ENCODE data around the gene SLC22A16.

DNA sequence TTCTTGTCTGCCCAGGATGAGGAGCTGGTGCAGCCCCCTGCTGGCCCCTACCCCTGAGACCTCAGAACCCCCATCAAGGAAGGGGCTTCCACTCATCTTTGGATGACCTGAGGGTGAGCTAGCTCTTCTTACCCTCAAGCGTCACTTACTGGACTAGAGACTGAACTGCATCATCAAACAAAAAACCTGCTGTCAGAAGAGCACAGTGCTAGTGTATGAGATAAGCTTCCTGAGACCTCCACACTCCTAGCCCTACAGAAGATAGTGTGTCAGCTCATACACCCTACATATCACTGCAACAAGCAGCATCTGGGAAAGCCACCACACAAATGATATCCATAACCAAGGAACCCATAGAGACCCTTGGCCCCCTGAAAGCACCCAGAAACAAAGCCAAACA, 15.0 kb downstream of the SLC22A16 start:
- TF ChIP-seq, protein P1, sequence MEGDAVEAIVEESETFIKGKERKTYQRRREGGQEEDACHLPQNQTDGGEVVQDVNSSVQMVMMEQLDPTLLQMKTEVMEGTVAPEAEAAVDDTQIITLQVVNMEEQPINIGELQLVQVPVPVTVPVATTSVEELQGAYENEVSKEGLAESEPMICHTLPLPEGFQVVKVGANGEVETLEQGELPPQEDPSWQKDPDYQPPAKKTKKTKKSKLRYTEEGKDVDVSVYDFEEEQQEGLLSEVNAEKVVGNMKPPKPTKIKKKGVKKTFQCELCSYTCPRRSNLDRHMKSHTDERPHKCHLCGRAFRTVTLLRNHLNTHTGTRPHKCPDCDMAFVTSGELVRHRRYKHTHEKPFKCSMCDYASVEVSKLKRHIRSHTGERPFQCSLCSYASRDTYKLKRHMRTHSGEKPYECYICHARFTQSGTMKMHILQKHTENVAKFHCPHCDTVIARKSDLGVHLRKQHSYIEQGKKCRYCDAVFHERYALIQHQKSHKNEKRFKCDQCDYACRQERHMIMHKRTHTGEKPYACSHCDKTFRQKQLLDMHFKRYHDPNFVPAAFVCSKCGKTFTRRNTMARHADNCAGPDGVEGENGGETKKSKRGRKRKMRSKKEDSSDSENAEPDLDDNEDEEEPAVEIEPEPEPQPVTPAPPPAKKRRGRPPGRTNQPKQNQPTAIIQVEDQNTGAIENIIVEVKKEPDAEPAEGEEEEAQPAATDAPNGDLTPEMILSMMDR (IDR thresholded peaks at IDR 0.05 in 2 of 3, conservative IDR thresholded peaks at IDR 0.05 in 1 of 3; ENCODE audit: control insufficient read depth in 2 of 3, extremely low read depth in 1 of 3, insufficient read depth in 1 of 3, low read depth in 3 of 3, low read length in 3 of 3) = no peak
- TF ChIP-seq ZNF274 (IDR thresholded peaks at IDR 0.05; ENCODE audit: insufficient read depth, insufficient read length) (no peak), POLR2A (IDR thresholded peaks at IDR 0.05; ENCODE audit: low read depth, low read length) (no peak), EZH2 (IDR thresholded peaks at IDR 0.05; ENCODE audit: borderline replicate concordance, control insufficient read depth, low read depth, low read length) (no peak), TAF1 (IDR thresholded peaks at IDR 0.05; ENCODE audit: borderline replicate concordance, low read depth, low read length) (no peak), BACH1 (IDR thresholded peaks at IDR 0.05; ENCODE audit: borderline replicate concordance) (no peak), PML (IDR thresholded peaks at IDR 0.05; ENCODE audit: low read length) (no peak), FOXM1 (IDR thresholded peaks at IDR 0.05; ENCODE audit: low read depth, low read length) (no peak), CHD1 (IDR thresholded peaks at IDR 0.05; ENCODE audit: low read depth, low read length) (no peak), STAT3 (IDR thresholded peaks at IDR 0.05; ENCODE audit: low read depth, low read length) (no peak), JUNB (IDR thresholded peaks at IDR 0.05) (no peak)
- TF ChIP-seq, protein P2, sequence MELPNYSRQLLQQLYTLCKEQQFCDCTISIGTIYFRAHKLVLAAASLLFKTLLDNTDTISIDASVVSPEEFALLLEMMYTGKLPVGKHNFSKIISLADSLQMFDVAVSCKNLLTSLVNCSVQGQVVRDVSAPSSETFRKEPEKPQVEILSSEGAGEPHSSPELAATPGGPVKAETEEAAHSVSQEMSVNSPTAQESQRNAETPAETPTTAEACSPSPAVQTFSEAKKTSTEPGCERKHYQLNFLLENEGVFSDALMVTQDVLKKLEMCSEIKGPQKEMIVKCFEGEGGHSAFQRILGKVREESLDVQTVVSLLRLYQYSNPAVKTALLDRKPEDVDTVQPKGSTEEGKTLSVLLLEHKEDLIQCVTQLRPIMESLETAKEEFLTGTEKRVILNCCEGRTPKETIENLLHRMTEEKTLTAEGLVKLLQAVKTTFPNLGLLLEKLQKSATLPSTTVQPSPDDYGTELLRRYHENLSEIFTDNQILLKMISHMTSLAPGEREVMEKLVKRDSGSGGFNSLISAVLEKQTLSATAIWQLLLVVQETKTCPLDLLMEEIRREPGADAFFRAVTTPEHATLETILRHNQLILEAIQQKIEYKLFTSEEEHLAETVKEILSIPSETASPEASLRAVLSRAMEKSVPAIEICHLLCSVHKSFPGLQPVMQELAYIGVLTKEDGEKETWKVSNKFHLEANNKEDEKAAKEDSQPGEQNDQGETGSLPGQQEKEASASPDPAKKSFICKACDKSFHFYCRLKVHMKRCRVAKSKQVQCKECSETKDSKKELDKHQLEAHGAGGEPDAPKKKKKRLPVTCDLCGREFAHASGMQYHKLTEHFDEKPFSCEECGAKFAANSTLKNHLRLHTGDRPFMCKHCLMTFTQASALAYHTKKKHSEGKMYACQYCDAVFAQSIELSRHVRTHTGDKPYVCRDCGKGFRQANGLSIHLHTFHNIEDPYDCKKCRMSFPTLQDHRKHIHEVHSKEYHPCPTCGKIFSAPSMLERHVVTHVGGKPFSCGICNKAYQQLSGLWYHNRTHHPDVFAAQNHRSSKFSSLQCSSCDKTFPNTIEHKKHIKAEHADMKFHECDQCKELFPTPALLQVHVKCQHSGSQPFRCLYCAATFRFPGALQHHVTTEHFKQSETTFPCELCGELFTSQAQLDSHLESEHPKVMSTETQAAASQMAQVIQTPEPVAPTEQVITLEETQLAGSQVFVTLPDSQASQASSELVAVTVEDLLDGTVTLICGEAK (IDR thresholded peaks at IDR 0.05; ENCODE audit: borderline replicate concordance) = no peak
- TF ChIP-seq, protein P3, sequence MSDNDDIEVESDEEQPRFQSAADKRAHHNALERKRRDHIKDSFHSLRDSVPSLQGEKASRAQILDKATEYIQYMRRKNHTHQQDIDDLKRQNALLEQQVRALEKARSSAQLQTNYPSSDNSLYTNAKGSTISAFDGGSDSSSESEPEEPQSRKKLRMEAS (IDR thresholded peaks at IDR 0.05; ENCODE audit: low read depth, low read length) = no peak

Measured in GM12878 (cell line).